HEK293 (cell line): ENCODE results near the gene SLC29A1.

ENCODE experiments used
- YY2 ChIP-seq: fragments of 450-650 bp; formaldehyde crosslinking; IDR thresholded peaks from 2 replicates; pipeline ENCODE4 v1.5.1; 2016; ENCODE audit warnings: missing biosample characterization, missing genetic modification characterization
- ZBTB7A ChIP-seq: fragments of 450-650 bp; formaldehyde crosslinking; IDR thresholded peaks from 2 replicates; pipeline ENCODE4 v1.5.1; 2016; ENCODE audit warnings: low read depth, missing biosample characterization, missing genetic modification characterization
- ZFP3 ChIP-seq: fragments of 450-650 bp; formaldehyde crosslinking; IDR thresholded peaks from 2 replicates; pipeline ENCODE4 v1.5.1; 2016; ENCODE audit warnings: low read depth, missing biosample characterization, missing genetic modification characterization
- ZNF10 ChIP-seq: fragments of 450-650 bp; formaldehyde crosslinking; IDR thresholded peaks from 2 replicates; pipeline ENCODE4 v1.5.1; 2017; ENCODE audit warnings: missing biosample characterization, missing genetic modification characterization
- ZNF175 ChIP-seq: fragments of 450-650 bp; formaldehyde crosslinking; IDR thresholded peaks from 2 replicates; pipeline ENCODE4 v1.5.1; 2016; ENCODE audit warnings: missing biosample characterization, missing genetic modification characterization
- ZNF558 ChIP-seq: fragments of 450-650 bp; formaldehyde crosslinking; IDR thresholded peaks from 2 replicates; pipeline ENCODE4 v1.5.1; 2016; ENCODE audit warnings: missing biosample characterization, missing genetic modification characterization
- ZNF76 ChIP-seq: fragments of 450-650 bp; formaldehyde crosslinking; IDR thresholded peaks from 2 replicates; pipeline ENCODE4; 2016; ENCODE audit warnings: low read depth, missing biosample characterization, missing genetic modification characterization, borderline replicate concordance
- ZNF843 ChIP-seq: fragments of 450-650 bp; formaldehyde crosslinking; IDR thresholded peaks from 2 replicates; pipeline ENCODE4 v1.5.1; 2016; ENCODE audit warnings: missing biosample characterization, missing genetic modification characterization
- TF ChIP-seq, protein P1 (sequence below): fragments of 450-650 bp; formaldehyde crosslinking; IDR thresholded peaks from 2 replicates; pipeline ENCODE4 v1.5.1; 2016; ENCODE audit warnings: missing biosample characterization, missing genetic modification characterization

DNA sequence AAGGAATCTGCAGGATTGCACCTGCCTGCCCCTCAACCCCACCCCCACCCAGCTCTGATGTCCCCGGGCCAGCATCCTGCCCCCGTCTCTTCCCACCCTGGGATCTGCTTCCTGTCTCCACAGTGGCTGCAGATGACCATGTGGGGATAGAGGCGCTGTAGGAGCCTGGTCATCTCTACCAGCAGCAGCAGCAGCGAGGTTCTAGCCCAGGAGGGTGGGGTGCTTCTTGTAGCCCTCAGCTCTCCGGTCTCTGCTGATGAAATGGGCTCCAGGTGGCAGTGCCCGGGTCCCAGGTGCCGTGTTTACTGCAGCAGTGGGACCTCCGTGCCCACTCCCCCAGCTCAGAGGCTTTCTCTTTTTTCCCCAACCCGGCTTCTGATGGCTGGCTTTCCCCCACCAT is 39.6 kb upstream of the SLC29A1 start:
- TF ChIP-seq ZNF10 (tag by site-specific recombination) (no peak), ZNF175 (tag by site-specific recombination) (no peak), ZNF76 (tag by site-specific recombination) (no peak), ZNF558 (tag by site-specific recombination) (no peak), YY2 (tag by site-specific recombination) (no peak), ZNF843 (tag by site-specific recombination) (no peak), ZFP3 (tag by site-specific recombination) (no peak), ZBTB7A (no peak)
- TF ChIP-seq, protein P1, sequence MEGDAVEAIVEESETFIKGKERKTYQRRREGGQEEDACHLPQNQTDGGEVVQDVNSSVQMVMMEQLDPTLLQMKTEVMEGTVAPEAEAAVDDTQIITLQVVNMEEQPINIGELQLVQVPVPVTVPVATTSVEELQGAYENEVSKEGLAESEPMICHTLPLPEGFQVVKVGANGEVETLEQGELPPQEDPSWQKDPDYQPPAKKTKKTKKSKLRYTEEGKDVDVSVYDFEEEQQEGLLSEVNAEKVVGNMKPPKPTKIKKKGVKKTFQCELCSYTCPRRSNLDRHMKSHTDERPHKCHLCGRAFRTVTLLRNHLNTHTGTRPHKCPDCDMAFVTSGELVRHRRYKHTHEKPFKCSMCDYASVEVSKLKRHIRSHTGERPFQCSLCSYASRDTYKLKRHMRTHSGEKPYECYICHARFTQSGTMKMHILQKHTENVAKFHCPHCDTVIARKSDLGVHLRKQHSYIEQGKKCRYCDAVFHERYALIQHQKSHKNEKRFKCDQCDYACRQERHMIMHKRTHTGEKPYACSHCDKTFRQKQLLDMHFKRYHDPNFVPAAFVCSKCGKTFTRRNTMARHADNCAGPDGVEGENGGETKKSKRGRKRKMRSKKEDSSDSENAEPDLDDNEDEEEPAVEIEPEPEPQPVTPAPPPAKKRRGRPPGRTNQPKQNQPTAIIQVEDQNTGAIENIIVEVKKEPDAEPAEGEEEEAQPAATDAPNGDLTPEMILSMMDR (tag by site-specific recombination) = no peak
